CD4-positive, alpha-beta T cell treated with Interleukin-15 for 4 hours (primary cell): ENCODE data around the gene ARHGAP44.
"Not testable (repeated sequence)": the region's sequence is repeated elsewhere in the genome, so short reads cannot be mapped to it uniquely, and the experiment has no call there.

Experiments
- DNase-seq: peaks from one replicate; pipeline ENCODE4 v3.0.0-alpha.2; 2020; ENCODE audit warnings: low spot score

The ARHGAP44 gene

GRCh38 chr17:12821376-12821940 lies 32.2 kb downstream of the ARHGAP44 start:
- DNase-seq, result no peak

- DNase-seq, result no peak
Measured at GRCh38 chr17:12826431-12826830, 37.1 kb downstream of the ARHGAP44 start.

- no peak for DNase-seq
Measured at GRCh38 chr17:12830777-12831247, 41.5 kb downstream of the ARHGAP44 start.

- no peak for DNase-seq
Measured at GRCh38 chr17:12831839-12832238, 42.5 kb downstream of the ARHGAP44 start.

- no peak for DNase-seq
Measured at GRCh38 chr17:12839042-12839441, 49.7 kb downstream of the ARHGAP44 start.

- DNase-seq, result no peak
Measured at GRCh38 chr17:12842936-12843335, 53.6 kb downstream of the ARHGAP44 start.

- no peak for DNase-seq
Measured at GRCh38 chr17:12850996-12851395, 61.7 kb downstream of the ARHGAP44 start.

- no peak for DNase-seq
Measured at GRCh38 chr17:12851901-12852435, 62.7 kb downstream of the ARHGAP44 start.

GRCh38 chr17:12853921-12854320 lies 64.6 kb downstream of the ARHGAP44 start:
- DNase-seq, result no peak

GRCh38 chr17:12856416-12856815 lies 67.1 kb downstream of the ARHGAP44 start:
- no peak for DNase-seq

GRCh38 chr17:12857592-12857991 lies 68.3 kb downstream of the ARHGAP44 start:
- no peak for DNase-seq

- no peak for DNase-seq
Measured at GRCh38 chr17:12859520-12859919, 70.2 kb downstream of the ARHGAP44 start.

- DNase-seq, result no peak
Measured at GRCh38 chr17:12865769-12866168, 76.5 kb downstream of the ARHGAP44 start.

- no peak for DNase-seq
Measured at GRCh38 chr17:12866244-12866643, 76.9 kb downstream of the ARHGAP44 start.

GRCh38 chr17:12867726-12868125 lies 78.4 kb downstream of the ARHGAP44 start:
- no peak for DNase-seq

- not testable (repeated sequence) for DNase-seq
Measured at GRCh38 chr17:12873415-12874125, 84.3 kb downstream of the ARHGAP44 start.

GRCh38 chr17:12877953-12878669 lies 88.8 kb downstream of the ARHGAP44 start:
- DNase-seq, result no peak

GRCh38 chr17:12879096-12879495 lies 89.8 kb downstream of the ARHGAP44 start:
- DNase-seq, result not testable (repeated sequence)

GRCh38 chr17:12883472-12883871 lies 94.2 kb downstream of the ARHGAP44 start:
- no peak for DNase-seq

- DNase-seq, result no peak
Measured at GRCh38 chr17:12887088-12887487, 97.8 kb downstream of the ARHGAP44 start.

- no peak for DNase-seq
Measured at GRCh38 chr17:12896180-12896785, 107.0 kb downstream of the ARHGAP44 start.

- no peak for DNase-seq
Measured at GRCh38 chr17:12898110-12898509, 108.8 kb downstream of the ARHGAP44 start.
